Activated CD8-positive, alpha-beta T cell treated with anti-CD3 and anti-CD28 coated beads for 36 hours (primary cell): ENCODE measurements around the gene RCSD1. TPM values are rescaled to one million over a fixed set of nuclear protein-coding genes. Genes with fewer than 3 reads are reported as not detected.

Source experiments
- ATAC-seq: fragments of 200-7000 bp; cut with Tn5 transposase; one replicate; pipeline ENCODE4 v1.10.0; 2021; ENCODE audit warnings: mild to moderate bottlenecking, moderate library complexity
- CTCF ChIA-PET: fragments of 350-600 bp; sonication (Branson Sonifier 250); formaldehyde crosslinking; loops from one replicate; lab custom pipeline; 2021; ENCODE audit warnings: antibody characterized with exemption; lab: Charles Lee
- POLR2A ChIA-PET: fragments of 350-600 bp; sonication (Branson Sonifier 250); formaldehyde crosslinking; loops from one replicate; lab custom pipeline; 2021; ENCODE audit warnings: antibody characterized with exemption; lab: Charles Lee
- DNase-seq: peaks from one replicate; pipeline ENCODE4 v3.0.0-alpha.2; 2020
- H3K27ac Mint-ChIP-seq: one replicate; pipeline ENCODE4 v1.8.0; 2021; ENCODE audit warnings: mild to moderate bottlenecking, mixed read lengths
- H3K27me3 Mint-ChIP-seq: one replicate; pipeline ENCODE4 v1.8.0; 2021; ENCODE audit warnings: mixed read lengths
- H3K36me3 Mint-ChIP-seq: one replicate; pipeline ENCODE4 v1.8.0; 2021; ENCODE audit warnings: low read depth, mixed read lengths
- H3K4me1 Mint-ChIP-seq: one replicate; pipeline ENCODE4 v1.8.0; 2021; ENCODE audit warnings: low read depth, mixed read lengths
- H3K4me3 Mint-ChIP-seq: one replicate; pipeline ENCODE4 v1.8.0; 2021; ENCODE audit warnings: mild to moderate bottlenecking, moderate library complexity, mixed read lengths
- H3K9me3 Mint-ChIP-seq: one replicate; pipeline ENCODE4 v1.8.0; 2021; ENCODE audit warnings: mixed read lengths
- intact Hi-C: fragments of 100-400 bp; cut with micrococcal nuclease; formaldehyde crosslinking; loops from one replicate; pipeline ENCODE4 v1.10.0; 2022
- total RNA-seq, 2 experiments: library from RNA; stranded (reverse); gene quantifications; one replicate each; pipeline ENCODE4 v1.2.3, GENCODE V29; 2021
- TF ChIP-seq, protein P1 (sequence below): fragments of 200-600 bp; IDR thresholded peaks from one replicate; pipeline ENCODE4 v1.8.0; 2022; ENCODE audit warnings: antibody characterized with exemption, mild to moderate bottlenecking

The RCSD1 gene
- total RNA-seq, 2 experiments from 2014 or later, result 66.4 to 67.9 TPM

DNA sequence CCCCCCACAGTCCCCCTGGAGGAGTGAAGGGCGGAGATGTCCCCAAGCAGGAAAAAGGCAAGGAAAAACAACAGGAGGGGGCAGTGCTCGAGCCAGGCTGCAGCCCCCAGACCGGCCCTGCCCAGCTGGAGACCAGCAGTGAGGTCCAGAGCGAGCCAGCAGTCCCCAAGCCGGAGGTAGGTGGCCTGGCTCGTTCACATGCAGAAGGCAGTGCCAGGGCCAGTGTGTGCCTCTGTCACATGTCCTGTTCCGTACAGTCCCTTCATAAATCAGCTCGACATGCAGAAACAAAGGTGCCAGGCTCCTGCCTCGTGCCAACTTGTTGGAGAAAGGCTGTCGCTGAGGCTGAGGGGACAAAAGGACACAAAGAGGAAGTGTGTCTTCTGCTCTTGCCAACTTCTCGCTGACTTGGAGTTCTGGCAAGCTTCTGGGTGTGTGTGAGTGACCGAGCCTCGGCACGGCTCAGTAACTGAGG, 67.7 kb downstream of the RCSD1 start:
- Mint-ChIP-seq H3K27ac (no peak overlapping the region), H3K9me3 (no peaks in the 10 kb centered on the region), H3K27me3 (no peaks in the 10 kb centered on the region), H3K4me3 (no peak overlapping the region), H3K4me1 (no peaks in the 10 kb centered on the region), H3K36me3 (peaks cover 49% of the 10 kb centered on the region)
- ChIA-PET CTCF (interaction anchor here (0.9 to 1.1 kb wide), 3 partner anchors 9 to 97 kb away, joined by 3 to 4 read pairs (median 3); no protein-coding TSS in a partner anchor), POLR2A (interaction anchor here (0.7 kb wide), 1 partner anchor 9 kb away, joined by 3 read pairs; no protein-coding TSS in a partner anchor)
- intact Hi-C loops, result no loop called here
- no peak for ATAC-seq
- no peak for DNase-seq
- TF ChIP-seq, protein P1, sequence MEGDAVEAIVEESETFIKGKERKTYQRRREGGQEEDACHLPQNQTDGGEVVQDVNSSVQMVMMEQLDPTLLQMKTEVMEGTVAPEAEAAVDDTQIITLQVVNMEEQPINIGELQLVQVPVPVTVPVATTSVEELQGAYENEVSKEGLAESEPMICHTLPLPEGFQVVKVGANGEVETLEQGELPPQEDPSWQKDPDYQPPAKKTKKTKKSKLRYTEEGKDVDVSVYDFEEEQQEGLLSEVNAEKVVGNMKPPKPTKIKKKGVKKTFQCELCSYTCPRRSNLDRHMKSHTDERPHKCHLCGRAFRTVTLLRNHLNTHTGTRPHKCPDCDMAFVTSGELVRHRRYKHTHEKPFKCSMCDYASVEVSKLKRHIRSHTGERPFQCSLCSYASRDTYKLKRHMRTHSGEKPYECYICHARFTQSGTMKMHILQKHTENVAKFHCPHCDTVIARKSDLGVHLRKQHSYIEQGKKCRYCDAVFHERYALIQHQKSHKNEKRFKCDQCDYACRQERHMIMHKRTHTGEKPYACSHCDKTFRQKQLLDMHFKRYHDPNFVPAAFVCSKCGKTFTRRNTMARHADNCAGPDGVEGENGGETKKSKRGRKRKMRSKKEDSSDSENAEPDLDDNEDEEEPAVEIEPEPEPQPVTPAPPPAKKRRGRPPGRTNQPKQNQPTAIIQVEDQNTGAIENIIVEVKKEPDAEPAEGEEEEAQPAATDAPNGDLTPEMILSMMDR, result no peak

GRCh38 chr1:167698313-167698712, 68.3 kb downstream of the RCSD1 start:
- no peaks in the 10 kb centered on the region for H3K4me1 Mint-ChIP-seq
- no peak for ATAC-seq
- no peak for DNase-seq
- peaks cover 50% of the 10 kb centered on the region for H3K36me3 Mint-ChIP-seq
- no peaks in the 10 kb centered on the region for H3K9me3 Mint-ChIP-seq
- CTCF ChIA-PET, result interaction anchor here (0.9 to 1.7 kb wide), 4 partner anchors 9 to 98 kb away, joined by 3 to 9 read pairs (median 4); no protein-coding TSS in a partner anchor
- POLR2A ChIA-PET, result no interaction called here
- H3K4me3 Mint-ChIP-seq, result no peak overlapping the region
- intact Hi-C loops, result no loop called here
- no peaks in the 10 kb centered on the region for H3K27me3 Mint-ChIP-seq
- H3K27ac Mint-ChIP-seq, result no peak overlapping the region
- TF ChIP-seq, protein P1, result no peak

GRCh38 chr1:167701510-167701909, 71.5 kb downstream of the RCSD1 start:
- peaks cover 42% of the 10 kb centered on the region for H3K36me3 Mint-ChIP-seq
- POLR2A ChIA-PET, result interaction anchor here (1.0 to 1.3 kb wide), 2 partner anchors 20 to 234 kb away, joined by 3 to 4 read pairs; no protein-coding TSS in a partner anchor

GRCh38 chr1:167703557-167703956, 73.5 kb downstream of the RCSD1 start:
- TF ChIP-seq, protein P1, result no peak
- intact Hi-C loops, result no loop called here
- Mint-ChIP-seq H3K4me1 (peaks cover 4% of the 10 kb centered on the region), H3K27ac (no peak overlapping the region), H3K9me3 (no peaks in the 10 kb centered on the region), H3K36me3 (peaks cover 29% of the 10 kb centered on the region), H3K27me3 (no peaks in the 10 kb centered on the region), H3K4me3 (no peak overlapping the region)
- ChIA-PET POLR2A (interaction anchor here (1.0 kb wide), 1 partner anchor 9 kb away, joined by 3 read pairs; no protein-coding TSS in a partner anchor), CTCF (interaction anchor here (1.4 kb wide), 1 partner anchor 15 kb away, joined by 5 read pairs; no protein-coding TSS in a partner anchor)
- DNase-seq, result no peak
- no peak for ATAC-seq

More at GRCh38 chr1:167701510-167701909, 71.5 kb downstream of the RCSD1 start:
- Mint-ChIP-seq H3K4me1 (no peaks in the 10 kb centered on the region), H3K27me3 (no peaks in the 10 kb centered on the region), H3K9me3 (no peaks in the 10 kb centered on the region), H3K27ac (no peak overlapping the region), H3K4me3 (no peak overlapping the region)
- DNase-seq (no peak), ATAC-seq (no peak)
- TF ChIP-seq, protein P1, result no peak
- intact Hi-C loops, result no loop called here
- CTCF ChIA-PET, result interaction anchor here (1.1 to 1.5 kb wide), 4 partner anchors 14 to 146 kb away, joined by 3 to 7 read pairs (median 3); no protein-coding TSS in a partner anchor

DNA sequence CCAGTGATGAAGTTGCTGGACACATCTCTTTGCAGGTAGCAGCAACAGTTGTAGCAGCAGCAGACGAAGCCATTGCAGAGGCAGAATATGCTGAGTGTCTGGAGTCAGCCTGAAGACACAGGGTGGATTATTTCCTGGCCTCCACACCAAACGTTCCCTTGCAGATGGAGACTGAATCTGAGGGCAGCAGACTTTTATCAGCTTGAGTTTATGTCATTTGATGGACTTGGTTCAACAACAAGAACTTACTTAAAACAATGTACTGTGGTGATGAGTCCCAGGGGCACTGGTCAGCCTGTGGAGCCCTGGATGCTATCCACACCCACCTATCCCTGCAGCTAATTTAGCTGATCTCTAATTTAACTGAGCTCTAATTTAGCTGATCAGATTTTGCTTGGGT, 74.7 kb downstream of the RCSD1 start:
- ChIA-PET CTCF (interaction anchor here (2.6 kb wide), 1 partner anchor 17 kb away, joined by 15 read pairs; no protein-coding TSS in a partner anchor), POLR2A (no interaction called here)
- Mint-ChIP-seq H3K36me3 (peaks cover 21% of the 10 kb centered on the region), H3K4me3 (no peak overlapping the region), H3K9me3 (no peaks in the 10 kb centered on the region), H3K27me3 (no peaks in the 10 kb centered on the region), H3K4me1 (peaks cover 11% of the 10 kb centered on the region), H3K27ac (peak overlapping the region; percentile 10)
- TF ChIP-seq, protein P1, result no peak
- DNase-seq, result no peak
- no peak for ATAC-seq
- intact Hi-C loops, result no loop called here
